Measurements from ENCODE around the gene SBK2.
A peak's percentile ranks its signal among the peaks of the same experiment; 100 is the strongest.
"Not testable (repeated sequence)": the region's sequence is repeated elsewhere in the genome, so short reads cannot be mapped to it uniquely, and the experiment has no call there.

Gene SBK2, protein sequence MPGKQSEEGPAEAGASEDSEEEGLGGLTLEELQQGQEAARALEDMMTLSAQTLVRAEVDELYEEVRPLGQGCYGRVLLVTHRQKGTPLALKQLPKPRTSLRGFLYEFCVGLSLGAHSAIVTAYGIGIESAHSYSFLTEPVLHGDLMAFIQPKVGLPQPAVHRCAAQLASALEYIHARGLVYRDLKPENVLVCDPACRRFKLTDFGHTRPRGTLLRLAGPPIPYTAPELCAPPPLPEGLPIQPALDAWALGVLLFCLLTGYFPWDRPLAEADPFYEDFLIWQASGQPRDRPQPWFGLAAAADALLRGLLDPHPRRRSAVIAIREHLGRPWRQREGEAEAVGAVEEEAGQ

DNA sequence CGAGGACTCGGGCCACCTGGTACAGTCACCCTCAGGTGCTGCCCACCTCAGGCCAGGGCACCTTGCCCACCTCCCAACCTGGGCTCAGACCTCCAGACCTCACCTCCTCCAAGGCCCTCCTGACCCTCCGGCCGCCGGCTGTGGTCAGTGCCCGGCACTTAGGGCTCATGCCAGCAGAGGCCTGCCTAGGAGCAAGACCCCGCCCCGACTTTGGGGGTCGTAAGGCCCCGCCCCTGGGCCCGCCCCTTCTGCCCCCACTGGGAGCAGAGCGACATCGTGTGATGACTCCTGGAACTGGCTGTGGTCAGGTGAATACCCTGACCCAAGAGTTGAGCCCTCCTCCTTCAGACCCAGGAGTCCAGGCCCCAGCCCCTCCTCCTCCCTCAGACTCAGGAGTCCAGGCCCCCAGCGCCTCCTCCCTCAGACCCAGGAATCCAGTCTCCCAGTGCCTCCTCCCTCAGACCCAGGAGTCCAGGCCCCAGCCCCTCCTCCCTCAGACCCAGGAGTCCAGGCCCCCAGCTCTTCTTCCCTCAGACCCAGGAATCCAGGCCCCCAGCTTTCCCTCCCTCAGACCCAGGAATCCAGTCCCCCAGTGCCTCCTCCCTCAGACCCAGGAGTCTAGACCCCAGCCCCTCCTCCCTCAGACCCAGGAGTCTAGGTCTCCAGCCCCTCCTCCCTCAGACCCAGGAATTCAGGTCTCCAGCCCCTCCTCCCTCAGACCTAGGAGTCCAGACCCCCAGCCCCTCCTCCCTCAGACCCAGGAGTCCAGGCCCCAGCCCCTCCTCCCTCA, at the start of gene SBK2:
Gene SBK2 (minus strand): TSS at position 183 of the 790 bp plus-strand sequence. CDS start 839 bp downstream, outside the sequence.
- DNase-seq (ENCODE audit: low read depth) = no peak

- peak; percentile 36 for DNase-seq (ENCODE audit: low read depth)
Measured at GRCh38 chr19:55585658-55586339, 48.9 kb upstream of the SBK2 start.

DNA sequence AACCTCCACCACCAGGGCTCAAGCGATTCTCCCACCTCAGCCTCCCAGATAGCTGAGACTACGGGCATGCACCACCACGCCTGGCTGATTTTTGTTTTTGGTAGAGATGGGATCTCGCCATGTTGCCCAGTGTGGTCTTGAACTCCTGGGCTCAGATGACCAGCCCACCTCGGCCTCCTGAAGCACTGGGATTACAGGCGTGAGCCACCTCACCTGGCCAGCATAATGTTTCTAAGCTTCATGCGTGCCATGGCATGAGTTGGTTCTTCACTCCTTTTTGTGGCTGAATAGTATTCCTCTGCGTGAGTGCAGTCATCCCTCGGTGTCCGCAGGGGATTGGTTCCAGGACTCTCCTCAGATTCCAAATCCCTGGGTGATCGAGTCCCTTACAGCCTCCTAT, 47.9 kb upstream of the SBK2 start:
- DNase-seq (ENCODE audit: low read depth) = no peak

DNA sequence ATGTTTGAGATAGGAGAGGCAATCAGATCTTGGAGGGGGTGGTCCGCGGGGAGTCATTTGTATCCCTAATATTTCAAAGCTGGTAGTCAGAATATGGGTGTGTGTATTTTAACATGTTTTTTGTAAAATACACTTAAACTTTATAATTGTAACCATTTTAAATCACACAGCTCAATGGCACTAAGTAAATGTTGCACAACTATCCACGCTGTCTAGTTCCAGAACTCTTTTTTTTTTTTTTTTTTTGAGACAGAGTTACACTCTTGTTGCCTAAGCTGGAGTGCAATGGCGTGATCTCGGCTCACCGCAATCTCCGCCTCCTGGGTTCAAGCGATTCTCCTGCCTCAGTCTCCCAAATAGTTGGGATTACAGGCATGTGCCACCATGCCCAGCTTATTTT, 47.0 kb upstream of the SBK2 start:
- DNase-seq (ENCODE audit: low read depth) = not testable (repeated sequence)

DNA sequence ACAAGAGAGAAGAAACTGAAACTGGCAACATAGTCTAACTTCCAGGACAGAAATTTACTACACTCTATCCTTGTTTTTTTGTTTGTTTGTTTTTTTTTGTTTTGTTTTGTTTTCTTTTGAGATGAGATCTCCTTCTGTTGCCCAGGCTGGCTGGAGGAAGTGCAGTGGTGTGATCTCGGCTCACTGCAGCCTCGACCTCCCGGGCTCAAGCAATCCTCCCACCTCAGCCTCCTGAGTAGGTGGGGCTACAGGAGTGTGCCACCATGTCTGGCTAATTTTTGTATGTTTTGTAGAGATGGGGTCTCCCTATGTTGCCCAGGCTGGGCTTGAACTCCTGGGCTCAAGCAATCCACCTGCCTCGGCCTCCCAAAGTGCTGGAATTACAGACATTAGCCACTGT, 45.4 kb upstream of the SBK2 start:
- not testable (repeated sequence) for DNase-seq (ENCODE audit: low read depth)

DNA sequence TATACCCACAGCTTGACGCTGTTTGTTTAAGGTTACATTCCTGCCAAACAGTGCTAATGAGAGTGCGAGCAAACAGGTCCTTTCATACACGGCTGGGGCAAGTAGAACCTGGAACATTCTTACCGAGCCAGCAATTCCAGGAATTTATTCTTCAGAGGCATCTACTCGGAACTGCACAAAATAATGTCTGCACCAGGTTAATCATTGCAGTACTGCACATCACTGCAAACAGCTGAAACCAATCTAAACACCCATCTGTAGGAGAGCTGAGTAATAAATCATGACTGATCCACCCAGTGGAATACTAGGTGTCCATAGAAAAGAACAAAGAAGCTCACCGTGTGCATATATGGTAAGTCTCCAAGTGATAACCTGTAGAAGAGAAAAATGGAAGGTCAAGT, 44.9 kb upstream of the SBK2 start:
- DNase-seq (ENCODE audit: low read depth) = no peak

GRCh38 chr19:55581145-55581822, 44.4 kb upstream of the SBK2 start:
- DNase-seq (ENCODE audit: low read depth) = no peak

DNA sequence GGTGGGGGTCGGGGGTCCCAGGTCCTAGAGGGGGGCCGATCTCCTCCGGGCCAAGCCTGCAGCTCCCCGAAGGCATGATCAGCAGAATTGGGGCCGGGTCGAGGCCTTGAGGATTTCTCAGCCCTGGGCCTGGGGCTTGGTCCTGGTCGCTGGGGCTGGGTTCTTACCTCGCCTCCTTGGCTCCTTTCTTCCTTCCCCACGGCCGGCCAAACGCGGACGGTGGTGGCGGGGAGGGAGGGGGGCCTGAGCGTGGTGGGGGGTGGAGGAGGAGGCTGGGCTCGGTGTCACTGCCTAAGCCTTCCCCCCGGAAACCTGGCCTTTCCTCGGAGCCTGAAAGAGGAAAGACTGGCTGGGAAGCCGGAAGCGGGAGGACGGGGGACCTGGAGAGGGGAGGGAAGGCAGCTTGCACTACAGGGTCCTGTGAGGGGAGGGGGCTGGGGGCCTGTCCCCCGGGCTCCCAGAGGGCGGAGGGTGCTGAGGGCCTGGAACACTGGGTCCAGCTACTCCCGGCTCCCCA, 43.8 kb upstream of the SBK2 start, which contains the start of gene ZNF579:
Gene ZNF579 (minus strand): TSS at position 221 of the 517 bp plus-strand sequence. CDS start 1,209 bp downstream, outside the sequence.
- peak; percentile 55 for DNase-seq (ENCODE audit: low read depth)

- DNase-seq (ENCODE audit: low read depth) = no peak
Measured at GRCh38 chr19:55579766-55580621, 43.1 kb upstream of the SBK2 start.

GRCh38 chr19:55578761-55579747, 42.1 kb upstream of the SBK2 start:
- DNase-seq (ENCODE audit: low read depth) = no peak

DNA sequence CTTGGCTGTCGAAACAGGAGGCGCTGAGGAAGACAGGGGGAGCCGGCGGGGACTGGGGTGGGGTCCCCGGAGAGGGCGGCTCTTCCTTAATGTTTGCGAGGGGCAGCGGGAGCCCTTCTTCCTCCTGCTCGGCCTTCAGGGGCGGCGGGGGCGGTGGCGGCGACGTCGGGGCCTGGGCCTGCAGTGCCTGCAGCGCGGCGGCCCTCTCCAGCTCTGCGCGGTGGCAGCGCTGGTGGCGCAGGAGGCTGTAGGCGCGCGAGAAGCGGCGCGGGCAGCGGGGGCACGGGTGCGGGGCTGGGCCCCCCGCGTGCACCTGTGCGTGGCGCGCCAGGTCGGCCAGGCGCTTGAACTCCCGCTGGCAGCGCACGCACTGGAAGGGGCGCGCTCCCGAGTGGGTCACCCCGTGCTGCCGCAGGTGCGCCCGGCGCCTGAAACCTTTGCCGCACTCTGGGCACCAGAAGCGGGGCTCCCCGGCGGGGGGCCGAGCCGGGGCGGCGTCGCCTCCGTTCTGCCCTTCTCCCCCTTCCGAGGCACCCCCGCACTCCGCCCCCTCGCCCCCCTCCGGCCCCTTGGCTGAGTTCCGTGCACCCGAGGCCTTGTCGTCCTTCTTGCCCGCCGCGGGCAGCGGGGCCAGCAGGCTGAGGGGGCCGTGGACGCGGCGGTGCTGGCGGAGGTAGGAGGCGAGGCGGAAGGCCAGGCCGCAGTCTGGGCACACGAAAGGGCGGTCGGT, 41.3 kb upstream of the SBK2 start:
- no peak for DNase-seq (ENCODE audit: low read depth)

GRCh38 chr19:55576746-55577145, 39.8 kb upstream of the SBK2 start:
- no peak for DNase-seq (ENCODE audit: low read depth)

DNA sequence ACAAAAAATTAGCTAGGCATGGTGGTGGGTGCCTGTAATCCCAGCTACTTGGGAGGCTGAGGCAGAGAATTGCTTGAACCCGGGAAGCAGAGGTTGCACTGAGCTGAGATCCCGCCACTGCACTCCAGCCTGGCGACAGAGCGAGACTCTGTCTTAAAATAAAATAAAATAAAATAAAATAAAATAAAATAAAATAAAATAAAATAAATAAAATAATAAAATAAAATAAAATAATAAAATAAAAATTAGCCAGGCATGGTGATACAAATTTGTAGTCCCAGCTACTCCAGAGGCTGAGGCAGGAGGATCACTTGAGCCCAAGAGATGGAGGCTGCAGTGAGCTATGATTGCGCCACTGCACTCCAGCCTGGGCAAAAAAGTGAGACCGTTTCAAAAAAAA, 37.0 kb upstream of the SBK2 start:
- DNase-seq (ENCODE audit: low read depth) = not testable (repeated sequence)

DNA sequence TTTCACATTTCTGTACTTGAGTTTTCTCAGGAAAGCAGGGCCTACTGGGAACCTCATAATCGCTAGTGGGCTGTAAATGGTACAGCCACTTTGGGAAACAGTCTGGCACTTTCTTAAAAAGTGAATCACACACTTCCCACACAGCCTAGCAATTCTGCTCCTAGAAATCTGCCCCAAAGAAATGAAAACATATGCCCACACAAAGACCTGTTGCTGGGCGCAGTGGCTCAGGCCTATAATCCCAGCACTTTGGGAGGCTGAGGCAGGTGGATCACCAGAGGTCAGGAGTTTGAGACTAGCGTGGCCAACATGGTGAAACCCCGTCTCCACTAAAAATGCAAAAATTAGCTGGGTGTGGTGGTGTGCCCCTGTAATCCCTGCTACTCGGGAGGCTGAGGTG, 32.5 kb upstream of the SBK2 start:
- DNase-seq (ENCODE audit: low read depth) = not testable (repeated sequence)

GRCh38 chr19:55567708-55568328, 30.9 kb upstream of the SBK2 start:
- DNase-seq (ENCODE audit: low read depth) = no peak

GRCh38 chr19:55566823-55567222, 29.9 kb upstream of the SBK2 start:
- DNase-seq (ENCODE audit: low read depth) = no peak

- DNase-seq (ENCODE audit: low read depth) = no peak
Measured at GRCh38 chr19:55563261-55563690, 26.3 kb upstream of the SBK2 start.

DNA sequence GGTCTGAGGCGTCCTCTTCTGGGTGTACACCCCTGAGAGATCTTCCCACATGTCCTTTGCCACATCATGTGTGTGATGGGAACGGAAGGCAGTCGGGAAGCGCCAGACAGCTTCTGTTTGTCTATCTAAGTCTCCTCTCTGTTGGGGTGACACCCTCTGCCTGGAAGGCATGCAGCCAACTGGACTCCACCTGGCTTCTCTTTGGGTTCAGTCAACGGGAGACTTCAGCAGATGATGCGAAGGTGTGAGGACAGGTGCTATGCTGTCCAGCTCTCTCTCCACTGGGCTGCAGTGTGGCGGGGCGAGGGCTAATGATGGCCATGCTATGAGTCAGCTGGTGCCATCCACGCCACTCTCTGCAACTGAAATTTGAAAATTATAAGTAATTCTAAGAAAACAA, 22.8 kb upstream of the SBK2 start:
- no peak for DNase-seq (ENCODE audit: low read depth)
